Liver (tissue), 9 donors: Measurements from ENCODE around the gene UBTF. TPM values are rescaled to one million over a fixed set of nuclear protein-coding genes. Genes with fewer than 3 reads are reported as not detected.
A peak's percentile ranks its signal among the peaks of the same experiment; 100 is the strongest.

ENCODE experiments used
- DNase-seq: peaks from one replicate; pipeline ENCODE4 v3.0.0-alpha.2; 2017; ENCODE audit warnings: low spot score
- H3K27ac ChIP-seq, 2 donors: one replicate each; pipeline ENCODE4 v1.7.0; 2013; ENCODE audit warnings: inconsistent platforms in 2 of 2, low read length in 2 of 2, control low read depth in 1 of 2, low read depth in 1 of 2, mild to moderate bottlenecking in 1 of 2
- H3K27me3 ChIP-seq, 4 donors: one replicate each; pipeline versions ENCODE4 v1.6.1 to v1.7.0; 2013; ENCODE audit warnings: low read length in 3 of 4, inconsistent platforms in 1 of 4, mild to moderate bottlenecking in 1 of 4, moderate library complexity in 1 of 4; ENCODE audit not compliant: control insufficient read depth in 4 of 4, insufficient read depth in 4 of 4
- H3K36me3 ChIP-seq, 4 donors: one replicate each; pipeline versions ENCODE4 v1.6.1 to v1.7.0; 2013; ENCODE audit warnings: low read length in 3 of 4, mild to moderate bottlenecking in 3 of 4, low read depth in 1 of 4, moderate library complexity in 1 of 4; ENCODE audit not compliant: control insufficient read depth in 4 of 4, insufficient read depth in 3 of 4
- H3K4me1 ChIP-seq, 4 donors: one replicate each; pipeline versions ENCODE4 v1.6.1 to v1.7.0; 2013; ENCODE audit warnings: low read length in 3 of 4, mild to moderate bottlenecking in 3 of 4, moderate library complexity in 1 of 4; ENCODE audit not compliant: control insufficient read depth in 4 of 4, insufficient read depth in 4 of 4
- H3K4me3 ChIP-seq, 3 donors: one replicate each; pipeline versions ENCODE4 v1.6.1 to v1.7.0; 2013; ENCODE audit warnings: low read length in 3 of 3, control low read depth in 1 of 3, low read depth in 1 of 3, mild to moderate bottlenecking in 1 of 3
- H3K9ac ChIP-seq, 2 donors: one replicate each; pipeline ENCODE4 v1.7.0; 2013; ENCODE audit warnings: low read length in 2 of 2, mild to moderate bottlenecking in 2 of 2, moderate library complexity in 2 of 2, control low read depth in 1 of 2, low read depth in 1 of 2
- H3K9me3 ChIP-seq, 4 donors: one replicate each; pipeline versions ENCODE4 v1.6.1 to v1.7.0; 2013; ENCODE audit warnings: low read length in 3 of 4; ENCODE audit not compliant: control insufficient read depth in 4 of 4
- ATF3 ChIP-seq: IDR thresholded peaks from 2 replicates; pipeline ENCODE4 v1.6.1; 2016; ENCODE audit warnings: antibody characterized with exemption
- CTCF ChIP-seq: fragments of 150-350 bp; IDR thresholded peaks from 2 replicates; pipeline ENCODE4 v1.5.1; 2017; ENCODE audit warnings: improper control_type of control experiment, low read depth, low read length; ENCODE audit not compliant: missing input control
- EGR1 ChIP-seq, 2 donors: IDR thresholded peaks; 2 replicates each; pipeline ENCODE4 v1.6.1; 2016 to 2018; ENCODE audit warnings: antibody characterized with exemption in 2 of 2, low read depth in 2 of 2
- FOXA1 ChIP-seq: IDR thresholded peaks from 2 replicates; pipeline ENCODE4 v1.6.1; 2016; ENCODE audit warnings: antibody characterized with exemption
- FOXA2 ChIP-seq: IDR thresholded peaks from 2 replicates; pipeline ENCODE4 v1.6.1; 2016; ENCODE audit warnings: antibody characterized with exemption
- GABPA ChIP-seq, 2 donors: IDR thresholded peaks in 1 of 2; conservative IDR thresholded peaks in 1 of 2; 2 replicates each; pipeline ENCODE4 v1.6.1; 2016; ENCODE audit warnings: antibody characterized with exemption in 2 of 2, mild to moderate bottlenecking in 1 of 2, moderate library complexity in 1 of 2
- HNF4A ChIP-seq, 2 donors: conservative IDR thresholded peaks; 2 replicates each; pipeline ENCODE4 v1.6.1; 2016; ENCODE audit warnings: antibody characterized with exemption in 2 of 2, mild to moderate bottlenecking in 2 of 2
- HNF4G ChIP-seq: IDR thresholded peaks from 2 replicates; pipeline ENCODE4 v1.6.1; 2016; ENCODE audit warnings: antibody characterized with exemption
- JUND ChIP-seq, 2 donors: IDR thresholded peaks; 2 replicates each; pipeline ENCODE4 v1.6.1; 2016; ENCODE audit warnings: antibody characterized with exemption in 2 of 2
- MAX ChIP-seq: IDR thresholded peaks from 2 replicates; pipeline ENCODE4 v1.6.1; 2016; ENCODE audit warnings: antibody characterized with exemption
- NR2F2 ChIP-seq: IDR thresholded peaks from 2 replicates; pipeline ENCODE4 v1.6.1; 2016; ENCODE audit warnings: antibody characterized with exemption
- RAD21 ChIP-seq, 2 donors: IDR thresholded peaks; 2 replicates each; pipeline ENCODE4 v1.6.1; 2016; ENCODE audit warnings: antibody characterized with exemption in 2 of 2, mild to moderate bottlenecking in 2 of 2
- REST ChIP-seq: IDR thresholded peaks from 2 replicates; pipeline ENCODE4 v1.6.1; 2016; ENCODE audit warnings: antibody characterized with exemption, mild to moderate bottlenecking
- RXRA ChIP-seq, 2 donors: IDR thresholded peaks; 2 replicates each; pipeline ENCODE4 v1.6.1; 2017 to 2018; ENCODE audit warnings: antibody characterized with exemption in 2 of 2, mild to moderate bottlenecking in 1 of 2
- SP1 ChIP-seq: IDR thresholded peaks from 2 replicates; pipeline ENCODE4 v1.6.1; 2018; ENCODE audit warnings: antibody characterized with exemption, mild to moderate bottlenecking
- TAF1 ChIP-seq: conservative IDR thresholded peaks from 2 replicates; pipeline ENCODE4 v1.6.1; 2016; ENCODE audit warnings: antibody characterized with exemption, mild to moderate bottlenecking
- YY1 ChIP-seq: IDR thresholded peaks from 2 replicates; pipeline ENCODE4 v1.6.1; 2016; ENCODE audit warnings: antibody characterized with exemption, mild to moderate bottlenecking
- WGBS: extraction: QIAGEN DNeasy Blood & Tissue Kit; methylation state at CpG from one replicate; pipeline ENCODE4 v1.1.7; 2013; 5-methylcytosine and 5-hydroxymethylcytosine counted together
- polyA plus RNA-seq, 2 donors: library from polyadenylated mRNA; stranded (reverse) in 1 of 2; unstranded in 1 of 2; fragments of 200-250 nt in 1 of 2; fragments of >200 nt in 1 of 2; fragmentation: Nextera tagmentation in 1 of 2; extraction: Ambion mirVana in 1 of 2; gene quantifications; one replicate each; pipeline versions ENCODE4 v1.2.1 to v1.2.3, GENCODE V29; 2013 to 2015
- total RNA-seq, 2 donors: library from RNA; depleted of rRNA; stranded (reverse); fragments of >200 nt; gene quantifications; one replicate each; pipeline ENCODE4 v1.2.3, GENCODE V29; 2014
- TF ChIP-seq, protein P1 (sequence below): IDR thresholded peaks from 2 replicates; pipeline ENCODE4 v1.6.1; 2016; ENCODE audit warnings: antibody characterized with exemption
- donor health status: healthy.
- donor health status: healthy.
- donor health status: healthy.
- donor health status: healthy.
- donor health status: healthy.

The UBTF gene
- total and polyA plus RNA-seq, 4 donors = 12.5 to 39.6 (median 23.9) TPM

DNA sequence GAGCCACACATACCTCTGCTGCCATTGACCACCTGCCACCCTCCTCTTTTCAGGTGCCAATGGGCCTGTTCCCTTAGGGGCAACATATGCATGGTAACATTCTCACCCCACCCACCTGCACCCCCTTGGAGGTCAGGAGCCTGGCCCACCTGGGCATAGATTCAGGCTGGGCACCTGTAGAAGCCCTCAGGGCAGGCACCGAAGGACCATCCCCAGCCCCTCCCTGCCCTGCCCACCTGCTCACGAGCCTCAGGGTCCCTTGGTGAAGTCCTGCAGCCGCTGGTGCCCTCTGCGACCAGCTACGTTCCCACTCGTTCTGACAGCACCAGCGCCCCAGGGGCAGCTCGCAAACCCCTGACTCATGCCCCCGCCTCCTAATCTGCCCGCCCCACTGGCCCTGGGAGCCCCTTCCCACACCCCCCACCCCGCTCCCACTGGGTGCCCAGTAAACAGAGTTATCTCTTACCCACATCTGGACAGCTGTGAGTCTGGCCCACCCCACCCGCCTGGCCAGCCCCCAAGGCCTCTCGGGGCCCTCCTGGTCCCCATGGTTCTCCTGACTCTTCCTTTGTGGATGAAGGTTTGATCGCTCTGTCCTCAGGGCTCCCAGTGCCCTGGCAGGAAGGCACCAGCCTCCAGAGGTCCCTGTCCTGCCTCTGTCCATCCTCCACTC is 48.5 kb upstream of the UBTF start, which contains the start of gene SLC4A1:
SLC4A1 (minus strand) TSS at position 318 of the 673 bp plus-strand sequence. CDS start 5,269 bp downstream, outside the sequence.
- Histone ChIP-seq H3K9ac (no peak within 1 kb of the TSS), H3K27ac (no peak within 1 kb of the TSS), H3K36me3 (no peaks in the 10 kb centered on the region), H3K4me1 (no peaks in the 10 kb centered on the region), H3K4me3 (no peak within 1 kb of the TSS), H3K27me3 (no peaks in the 10 kb centered on the region), H3K9me3 (no peaks in the 10 kb centered on the region)
- WGBS = 86% methylated on average over 14 of the region's 14 CpGs
- TF ChIP-seq TAF1 (no peak), RAD21 (IDR thresholded peaks at IDR 0.05) (no peak), FOXA2 (no peak), ATF3 (no peak), NR2F2 (no peak), MAX (no peak), FOXA1 (no peak), EGR1 (IDR thresholded peaks at IDR 0.05; ENCODE audit: low read depth in 2 of 2) (no peak), HNF4A (conservative IDR thresholded peaks at IDR 0.05) (no peak), CTCF (no peak)
- TF ChIP-seq, protein P1, sequence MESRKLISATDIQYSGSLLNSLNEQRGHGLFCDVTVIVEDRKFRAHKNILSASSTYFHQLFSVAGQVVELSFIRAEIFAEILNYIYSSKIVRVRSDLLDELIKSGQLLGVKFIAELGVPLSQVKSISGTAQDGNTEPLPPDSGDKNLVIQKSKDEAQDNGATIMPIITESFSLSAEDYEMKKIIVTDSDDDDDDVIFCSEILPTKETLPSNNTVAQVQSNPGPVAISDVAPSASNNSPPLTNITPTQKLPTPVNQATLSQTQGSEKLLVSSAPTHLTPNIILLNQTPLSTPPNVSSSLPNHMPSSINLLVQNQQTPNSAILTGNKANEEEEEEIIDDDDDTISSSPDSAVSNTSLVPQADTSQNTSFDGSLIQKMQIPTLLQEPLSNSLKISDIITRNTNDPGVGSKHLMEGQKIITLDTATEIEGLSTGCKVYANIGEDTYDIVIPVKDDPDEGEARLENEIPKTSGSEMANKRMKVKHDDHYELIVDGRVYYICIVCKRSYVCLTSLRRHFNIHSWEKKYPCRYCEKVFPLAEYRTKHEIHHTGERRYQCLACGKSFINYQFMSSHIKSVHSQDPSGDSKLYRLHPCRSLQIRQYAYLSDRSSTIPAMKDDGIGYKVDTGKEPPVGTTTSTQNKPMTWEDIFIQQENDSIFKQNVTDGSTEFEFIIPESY = no peak
- DNase-seq = peak; percentile 93

DNA sequence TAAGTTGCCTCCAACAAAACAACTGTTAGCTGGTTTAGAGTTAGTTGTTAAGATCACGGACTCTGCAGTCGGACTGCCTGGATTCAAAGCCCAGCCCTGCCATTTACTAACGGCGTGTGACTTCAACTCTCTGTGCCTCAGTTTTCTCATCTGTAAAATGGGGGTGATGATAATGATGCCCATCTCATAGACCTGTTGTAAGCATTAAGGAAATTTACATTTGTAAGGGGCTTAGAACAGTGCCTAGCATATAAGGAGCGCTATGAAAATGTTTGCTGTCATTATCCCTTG is 47.6 kb upstream of the UBTF start:
- 93% methylated on average over 5 of the region's 5 CpGs for WGBS
- no peak overlapping the region for H3K9ac ChIP-seq
- H3K4me3 ChIP-seq = no peak overlapping the region
- no peaks in the 10 kb centered on the region for H3K27me3 ChIP-seq
- no peaks in the 10 kb centered on the region for H3K4me1 ChIP-seq
- H3K27ac ChIP-seq = no peak overlapping the region
- H3K36me3 ChIP-seq = no peaks in the 10 kb centered on the region
- H3K9me3 ChIP-seq = no peaks in the 10 kb centered on the region
- no peak for DNase-seq
- TF ChIP-seq REST (no peak), RXRA (IDR thresholded peaks at IDR 0.05) (no peak), ATF3 (no peak), MAX (no peak), HNF4A (conservative IDR thresholded peaks at IDR 0.05) (no peak), NR2F2 (no peak), HNF4G (no peak), YY1 (no peak), SP1 (no peak), FOXA1 (no peak), TAF1 (no peak), JUND (IDR thresholded peaks at IDR 0.05) (no peak), EGR1 (IDR thresholded peaks at IDR 0.05; ENCODE audit: low read depth in 2 of 2) (no peak), CTCF (no peak), GABPA (IDR thresholded peaks at IDR 0.05 in 1 of 2, conservative IDR thresholded peaks at IDR 0.05 in 1 of 2) (no peak)
- TF ChIP-seq, protein P1 = no peak
